Cerebellar cortex (tissue), 1 donor: ENCODE measurements around the gene PLOD2.
A peak's percentile ranks its signal among the peaks of the same experiment; 100 is the strongest.

Experiments
- DNase-seq: peaks from one replicate; pipeline ENCODE4 v3.0.0-alpha.2; 2015; ENCODE audit warnings: low spot score

The PLOD2 gene

DNA sequence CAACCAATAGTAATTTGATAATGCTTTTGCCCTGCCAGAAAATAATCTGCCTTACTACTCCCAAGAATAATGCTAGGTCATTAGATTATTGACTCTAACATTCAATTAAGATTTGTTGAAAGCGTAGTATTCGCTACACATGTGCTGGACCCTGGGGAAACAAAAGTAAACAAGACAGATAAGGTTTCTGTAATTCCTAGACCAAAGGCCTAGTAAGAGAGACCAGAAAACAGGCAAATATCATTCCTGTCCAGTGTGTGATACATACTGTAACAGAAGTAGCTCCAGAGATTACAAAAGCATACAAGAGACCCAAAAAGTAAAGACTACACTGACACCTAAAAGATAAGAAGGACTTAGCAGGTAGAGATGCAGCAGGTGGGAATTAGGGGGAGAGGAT, 60.8 kb downstream of the PLOD2 start:
- DNase-seq, result no peak

DNA sequence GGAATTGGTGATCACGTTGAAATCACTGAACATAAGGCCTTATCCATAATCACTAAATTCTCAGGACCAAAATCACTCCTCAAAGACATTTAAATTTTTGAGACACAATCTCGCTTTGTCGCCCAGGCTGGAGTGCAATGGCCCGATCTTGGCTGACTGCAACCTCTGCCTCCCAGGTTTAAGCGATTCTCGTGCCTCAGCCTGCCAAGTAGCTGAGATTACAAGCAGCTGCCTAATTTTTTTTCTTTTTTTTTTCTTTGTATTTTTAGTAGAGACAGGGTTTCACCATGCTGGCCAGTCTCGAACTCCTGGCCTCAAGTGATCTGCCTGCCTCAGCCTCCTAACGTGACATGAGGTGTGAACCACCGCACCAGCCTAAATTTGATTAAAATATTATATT, 61.7 kb downstream of the PLOD2 start:
- DNase-seq, result no peak

DNA sequence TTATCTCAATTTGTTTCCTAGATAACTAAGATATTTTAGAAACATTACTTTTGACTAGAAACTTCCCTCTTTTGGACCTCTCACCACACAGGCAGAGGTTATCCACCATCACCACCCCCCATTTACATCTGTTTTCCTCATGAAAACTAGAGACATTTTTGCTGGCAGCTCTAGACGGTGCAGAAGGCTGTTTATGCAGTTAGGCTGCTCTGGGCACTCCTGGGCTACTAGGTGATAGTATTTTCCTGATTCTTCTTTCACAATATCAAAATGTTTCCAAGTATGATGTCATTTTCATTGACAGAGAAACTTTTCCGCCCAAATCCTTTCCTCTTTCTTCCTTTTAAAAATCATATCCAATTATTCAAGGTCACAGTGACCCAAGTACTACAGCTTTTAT, 67.1 kb downstream of the PLOD2 start:
- DNase-seq, result no peak

DNA sequence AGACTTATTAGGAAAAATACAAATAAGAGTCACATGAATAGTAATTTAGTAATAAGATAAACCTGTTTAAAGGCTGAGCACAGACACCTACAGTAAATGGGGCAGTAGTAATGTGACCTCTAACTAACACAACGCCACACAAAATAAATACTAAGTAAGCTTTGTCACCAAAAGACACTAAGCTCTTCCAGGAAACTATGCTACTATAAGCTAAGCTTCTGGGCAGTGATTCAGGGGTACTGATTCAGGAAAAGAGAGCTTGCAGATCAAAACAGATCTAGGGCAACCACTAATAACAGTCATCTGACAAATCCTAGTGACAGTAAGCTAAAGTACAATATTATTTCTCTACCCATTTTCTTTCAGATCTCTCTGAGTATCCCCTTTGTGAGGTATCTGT, 68.8 kb downstream of the PLOD2 start:
- DNase-seq, result no peak

DNA sequence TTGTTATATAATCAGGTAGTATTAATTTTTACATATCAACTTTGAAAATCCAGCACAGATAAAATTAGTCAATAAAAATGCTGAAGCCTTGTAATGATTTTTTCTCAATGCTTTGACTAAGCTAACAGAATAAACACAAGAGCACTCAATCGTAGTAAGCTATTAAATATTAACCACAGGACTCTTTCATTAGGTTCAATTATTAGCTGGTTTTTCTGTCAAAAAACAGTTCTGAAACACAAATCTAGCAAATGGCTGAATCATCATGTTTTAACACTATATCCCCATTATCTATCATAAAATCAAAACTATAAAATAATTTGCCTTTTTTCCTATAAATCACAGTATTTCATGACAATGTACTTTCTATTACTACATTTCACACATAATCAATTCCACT, 69.6 kb downstream of the PLOD2 start:
- no peak for DNase-seq

DNA sequence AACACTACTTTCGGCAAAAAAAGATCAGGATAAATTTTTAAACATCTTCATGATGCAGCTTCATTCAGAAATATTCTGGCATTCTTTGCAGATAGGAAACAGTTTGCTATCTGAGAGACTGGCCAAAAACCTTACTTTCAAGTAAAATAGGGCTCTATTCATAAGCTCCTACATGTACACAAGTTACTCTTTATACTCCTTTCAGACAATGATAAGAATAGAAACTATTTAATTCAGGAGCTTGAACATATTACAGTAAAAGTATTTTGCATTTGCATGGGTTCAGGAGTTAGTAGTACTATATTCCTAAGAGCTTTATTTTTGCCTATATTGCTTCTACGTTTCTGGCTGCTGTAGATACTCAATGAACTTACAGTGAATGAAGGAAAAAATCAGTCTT, 70.5 kb downstream of the PLOD2 start:
- no peak for DNase-seq

DNA sequence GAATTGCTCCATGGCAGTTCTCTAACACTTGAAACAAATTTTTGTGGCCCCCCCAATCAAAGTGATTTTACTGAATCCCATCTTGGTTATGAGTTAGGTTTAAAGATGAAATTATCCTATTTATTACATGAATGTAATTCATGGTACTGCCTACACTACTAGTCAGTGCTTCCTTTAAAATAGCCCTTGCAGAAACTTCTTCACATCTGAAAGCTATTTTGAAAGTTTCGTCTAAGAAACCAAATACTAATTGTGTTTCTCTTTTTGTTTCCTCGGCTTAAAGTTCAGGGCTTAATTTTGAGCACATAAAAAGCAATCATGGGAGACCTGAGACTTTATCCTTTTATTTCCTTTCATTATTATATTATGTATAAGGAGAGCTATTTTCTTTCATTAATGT, 72.1 kb downstream of the PLOD2 start:
- no peak for DNase-seq

DNA sequence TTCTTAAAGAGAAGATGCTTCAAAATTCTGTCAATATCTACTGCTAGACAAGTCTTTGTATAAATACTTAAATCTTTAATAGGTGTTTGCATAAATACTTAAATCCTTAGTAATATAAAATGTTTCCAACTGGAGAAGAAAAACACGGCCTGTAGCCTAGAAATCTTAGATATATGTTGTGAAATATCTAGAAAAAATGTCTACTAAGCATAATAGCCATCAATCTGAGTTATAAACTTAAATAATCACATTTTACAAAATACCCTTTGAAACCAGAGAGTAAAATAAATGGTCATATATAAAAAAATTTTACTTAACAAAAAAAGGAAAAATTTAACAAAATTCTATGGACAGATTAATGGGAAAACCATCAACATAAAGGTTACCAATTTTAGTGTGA, 73.9 kb downstream of the PLOD2 start:
- no peak for DNase-seq

DNA sequence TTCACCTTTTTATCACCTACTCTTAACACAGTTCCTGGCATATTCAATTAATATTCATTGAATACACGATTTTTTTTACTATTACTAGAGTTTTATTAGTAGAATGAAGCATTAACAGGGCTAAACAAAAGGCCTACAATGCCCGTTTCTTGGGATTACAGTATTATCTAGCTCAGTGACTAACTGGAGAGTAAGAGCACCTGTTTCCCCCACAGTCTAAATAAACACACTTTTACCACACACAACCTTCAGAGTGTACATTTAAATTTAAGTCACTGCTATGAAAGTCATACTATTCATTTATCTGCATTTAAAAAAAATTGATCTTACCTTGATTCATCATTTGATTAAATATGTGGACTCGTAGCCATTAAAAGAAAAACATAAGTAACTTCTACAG, 74.8 kb downstream of the PLOD2 start:
- DNase-seq, result no peak

DNA sequence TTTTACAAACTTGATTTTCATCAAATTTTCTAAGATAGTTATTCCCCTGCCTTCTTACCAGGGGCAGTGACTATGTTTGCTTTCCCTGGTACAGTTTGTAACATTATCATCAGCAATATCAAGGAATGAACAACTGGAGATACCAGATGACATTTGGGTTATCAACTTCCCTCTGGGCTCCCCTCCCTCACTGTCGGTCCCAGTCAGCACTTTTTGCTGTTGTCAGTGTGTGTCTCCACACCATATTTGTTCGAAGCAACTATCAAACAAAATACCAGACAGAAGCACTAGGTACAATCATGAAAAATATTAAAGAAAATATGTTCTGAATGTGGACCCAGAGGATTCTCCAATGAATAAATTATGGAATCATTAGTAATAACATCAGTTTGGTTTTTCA, 75.3 kb downstream of the PLOD2 start:
- no peak for DNase-seq

DNA sequence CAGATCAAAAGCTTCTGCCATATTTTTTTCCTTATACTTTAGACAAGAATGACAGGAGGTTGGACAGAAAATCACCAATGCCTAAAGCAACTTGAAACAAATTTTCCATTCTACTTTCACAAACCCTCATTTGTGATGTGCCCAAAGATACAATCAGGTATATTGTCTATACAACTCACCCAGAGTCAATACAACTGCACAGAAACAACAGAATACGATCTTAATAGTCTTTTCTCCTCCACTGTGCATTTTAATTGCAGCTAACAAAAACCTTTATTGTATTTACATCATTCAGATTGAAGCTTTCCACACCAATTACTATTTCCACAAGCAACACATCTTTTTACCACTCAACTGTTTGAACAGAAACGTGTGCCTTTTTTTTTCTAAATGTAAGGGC, 80.4 kb downstream of the PLOD2 start:
- DNase-seq, result no peak

DNA sequence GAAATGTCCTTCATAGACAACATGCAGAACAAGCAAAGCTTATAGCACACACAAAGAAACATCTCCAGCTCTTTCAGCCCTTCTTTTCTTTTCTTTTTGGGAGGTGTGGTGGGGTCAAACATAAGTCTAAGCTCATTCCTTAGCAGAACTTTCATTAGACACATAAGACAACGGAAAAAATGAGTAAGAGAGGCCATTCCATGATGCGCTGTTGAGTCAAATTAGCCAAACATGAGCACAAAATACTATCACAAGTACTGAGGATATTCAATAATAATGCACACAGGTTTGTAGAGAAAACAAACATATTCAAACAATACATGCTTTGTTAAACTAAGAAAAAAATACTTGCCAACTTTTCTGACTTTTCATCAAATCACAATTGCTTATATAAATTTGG, 83.0 kb downstream of the PLOD2 start:
- DNase-seq, result no peak

DNA sequence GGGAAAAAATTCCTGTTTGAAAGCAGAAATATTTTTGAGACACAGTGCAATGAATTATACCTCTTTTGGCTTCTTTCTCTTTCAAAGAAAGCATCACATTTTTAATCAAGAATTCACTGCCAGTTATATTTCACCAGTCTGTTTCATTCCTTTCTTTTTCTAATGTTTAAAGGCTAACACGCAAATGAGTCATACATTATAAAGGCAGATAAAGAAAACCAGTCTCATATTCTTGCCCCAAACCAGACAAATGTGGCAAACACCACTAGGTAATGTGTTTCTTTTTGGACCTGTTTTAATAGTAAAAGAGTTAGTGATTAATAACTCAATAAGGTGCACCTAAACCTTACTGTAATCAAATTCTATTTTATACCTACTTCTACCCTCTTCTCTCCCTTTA, 83.8 kb downstream of the PLOD2 start:
- DNase-seq, result no peak

DNA sequence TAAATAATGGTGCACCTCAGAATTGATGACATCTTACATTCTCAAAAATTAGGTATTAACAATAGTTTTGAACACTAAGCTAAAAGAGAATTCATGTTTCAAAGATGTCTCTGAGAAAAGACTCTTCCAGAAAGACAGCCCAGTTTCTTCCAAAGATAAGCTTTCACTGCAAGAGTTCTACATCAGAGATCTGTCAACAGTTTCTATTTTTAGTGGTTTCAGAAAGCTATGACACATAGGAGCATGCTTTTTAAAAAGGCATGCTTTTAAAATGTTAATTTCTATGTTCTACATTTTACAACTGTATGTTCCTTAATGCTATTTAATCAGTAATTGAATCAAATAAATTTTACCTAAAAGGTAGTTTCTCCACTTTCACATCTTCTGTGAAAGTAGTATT, 88.2 kb downstream of the PLOD2 start:
- DNase-seq, result no peak

DNA sequence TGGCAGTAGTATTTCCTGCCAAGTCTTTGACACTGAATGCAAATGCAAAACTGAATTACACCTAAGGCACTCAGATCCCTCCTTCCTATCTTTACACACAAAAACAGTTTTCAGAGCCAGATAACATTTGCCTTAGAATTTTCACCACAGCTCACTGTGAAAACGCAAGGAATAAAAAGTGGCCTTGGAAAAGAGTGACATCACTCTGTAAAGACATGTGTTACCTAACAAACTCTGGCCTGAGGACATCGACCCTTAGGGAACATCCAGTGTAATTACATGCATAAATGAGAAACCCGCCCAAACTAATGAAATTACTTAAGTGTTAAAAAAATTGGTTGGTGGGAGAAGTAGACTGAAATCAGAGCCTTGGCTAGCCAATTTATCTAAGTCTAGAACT, 88.9 kb downstream of the PLOD2 start:
- no peak for DNase-seq

DNA sequence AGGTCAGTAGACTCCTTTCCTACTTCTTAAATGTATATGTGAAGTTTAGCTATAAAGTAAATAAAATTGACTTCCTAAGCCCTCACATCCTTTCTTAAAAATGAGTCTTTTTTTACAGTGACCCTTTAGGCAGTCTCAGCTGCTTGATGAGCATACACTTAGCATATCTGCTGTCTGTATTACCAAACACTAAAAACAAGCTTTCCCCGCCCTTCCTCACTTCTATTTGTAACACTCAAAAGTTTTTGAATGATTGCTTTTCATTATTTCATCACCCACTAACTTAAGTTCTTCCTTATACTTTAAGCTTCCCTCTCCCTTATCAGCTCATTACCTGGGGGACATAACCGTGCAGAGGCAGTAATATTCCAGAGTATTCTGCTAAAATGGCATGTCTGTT, 89.4 kb downstream of the PLOD2 start:
- no peak for DNase-seq

DNA sequence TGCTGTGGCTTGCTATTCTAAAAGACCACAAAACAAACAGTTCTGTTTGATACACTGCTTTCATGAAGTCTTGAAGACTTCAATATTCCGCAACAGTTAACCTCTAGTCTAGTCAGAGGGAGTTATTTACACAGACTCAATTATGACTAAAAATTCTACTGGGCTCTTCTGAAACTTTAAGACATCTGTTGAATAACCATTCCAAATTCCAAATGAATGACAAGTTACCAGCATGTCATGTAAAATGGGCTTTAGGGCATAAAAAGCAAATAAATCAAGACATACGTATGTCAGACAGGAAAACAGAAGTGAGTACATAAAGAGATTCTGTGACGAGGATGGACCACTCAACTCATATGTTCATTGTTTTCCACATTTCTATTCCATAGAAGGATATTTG, 93.9 kb downstream of the PLOD2 start:
- no peak for DNase-seq

DNA sequence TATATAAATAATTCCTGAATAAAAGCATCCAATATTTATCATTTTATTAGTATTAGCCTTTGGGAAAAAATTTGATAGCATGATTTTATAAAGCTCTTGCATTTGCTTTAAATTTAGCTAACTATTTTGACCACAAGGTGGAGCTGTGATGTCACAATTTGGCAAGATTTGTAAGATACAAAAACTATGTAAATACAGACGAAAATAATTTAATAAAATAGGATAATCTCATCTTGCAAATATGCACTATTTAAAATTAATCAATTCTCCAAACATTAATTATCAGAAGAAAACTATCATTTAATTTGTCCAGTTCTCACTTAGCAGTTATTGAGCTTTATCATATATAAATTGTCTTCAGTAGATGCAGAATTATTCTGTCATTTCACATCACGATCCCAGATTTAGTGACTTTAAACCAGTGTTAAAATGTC, 95.4 kb downstream of the PLOD2 start:
- DNase-seq, result peak; percentile 69

DNA sequence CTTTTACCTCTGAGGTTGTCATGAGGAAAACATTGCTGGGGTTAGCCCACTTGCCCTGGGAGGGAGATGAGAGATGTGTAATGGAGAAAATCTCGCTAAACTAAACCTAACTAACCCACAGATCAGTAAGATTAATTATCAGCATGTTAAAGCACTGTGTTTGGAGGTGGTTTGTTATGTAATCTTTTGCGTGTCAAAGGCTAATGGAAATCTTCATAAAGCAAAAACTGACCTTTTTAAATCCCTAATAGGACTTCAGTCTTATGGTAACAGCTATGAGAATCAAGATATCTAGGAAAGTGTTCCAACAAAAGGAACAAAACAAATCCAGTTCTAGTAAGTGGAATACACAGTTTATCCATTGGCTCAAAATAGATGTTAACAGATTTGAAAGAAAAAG, 102.7 kb downstream of the PLOD2 start:
- no peak for DNase-seq

DNA sequence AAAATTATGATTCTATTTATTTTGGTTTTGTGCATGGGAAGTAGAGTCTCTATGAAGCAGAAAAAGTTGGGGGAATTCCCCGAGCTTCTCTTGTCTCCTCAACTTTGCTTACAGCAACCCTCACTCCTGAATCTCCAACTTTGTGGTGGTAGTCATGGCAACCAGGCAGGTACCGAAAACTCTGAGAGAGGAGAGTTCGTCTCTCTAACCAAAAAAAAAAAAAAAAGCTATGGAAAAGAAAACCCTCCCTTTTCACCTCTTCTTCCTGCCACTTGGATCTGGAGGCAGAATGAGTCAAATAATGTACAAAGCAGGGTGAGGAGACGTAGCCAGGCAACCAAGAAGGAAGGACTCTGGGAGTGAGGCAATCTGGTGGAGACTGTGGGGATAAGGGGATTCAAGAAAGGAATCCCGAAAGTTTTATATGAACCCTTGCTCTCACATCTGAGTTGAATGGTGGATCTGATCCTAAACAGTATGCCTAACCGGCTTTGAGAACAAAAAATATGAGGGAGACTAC, 108.1 kb downstream of the PLOD2 start:
- no peak for DNase-seq

DNA sequence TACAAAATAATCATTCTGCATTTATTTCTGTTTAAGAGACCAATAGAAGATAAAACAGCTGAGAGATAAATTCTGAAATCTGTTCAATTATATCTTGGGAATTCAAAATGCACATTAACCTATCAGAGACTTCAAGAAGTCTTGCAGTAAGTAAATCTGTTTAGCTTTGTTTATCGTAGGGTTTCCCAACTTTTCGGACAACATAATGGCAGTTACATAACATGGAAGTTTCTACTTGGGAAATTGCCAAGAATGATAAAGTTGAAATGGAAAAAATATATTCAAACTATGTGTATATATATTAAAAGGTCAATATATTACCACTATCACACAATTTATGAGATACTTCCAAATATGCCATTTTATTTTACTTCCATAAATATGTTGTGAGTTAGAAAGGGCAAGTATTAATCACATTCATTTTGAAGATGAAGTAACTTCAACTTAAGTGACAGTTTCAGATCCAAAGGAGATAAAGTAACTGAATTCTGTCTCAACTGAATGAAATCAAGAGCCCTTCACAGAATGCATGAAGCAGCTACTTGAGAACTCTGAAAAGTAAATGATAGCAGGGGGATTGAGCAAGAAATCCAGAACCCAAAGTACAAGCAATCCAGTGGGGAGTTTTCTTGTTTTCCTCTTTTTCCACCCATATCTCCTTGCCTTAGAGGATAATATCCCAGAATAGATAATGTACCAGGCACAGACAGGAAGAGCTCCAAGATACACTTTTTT, 108.8 kb downstream of the PLOD2 start:
- DNase-seq, result no peak

DNA sequence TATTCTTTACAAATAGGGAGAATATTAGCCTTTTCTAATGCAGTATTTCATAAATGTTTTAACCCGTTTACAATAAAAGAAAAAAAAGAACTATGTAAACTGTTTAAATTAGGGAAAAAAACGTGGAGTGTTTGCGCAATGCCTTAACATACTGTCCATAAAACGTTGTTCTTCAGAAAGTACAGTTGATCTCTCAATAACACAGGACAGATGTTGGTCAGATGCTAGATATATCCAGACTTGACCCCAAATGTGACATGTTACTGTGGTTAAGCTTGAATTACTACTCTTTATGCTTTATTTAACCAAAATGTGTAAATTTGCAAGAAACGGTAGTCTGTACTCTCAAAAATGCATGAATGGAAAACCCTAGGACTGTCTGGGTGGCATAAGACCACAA, 110.3 kb downstream of the PLOD2 start:
- DNase-seq, result no peak

DNA sequence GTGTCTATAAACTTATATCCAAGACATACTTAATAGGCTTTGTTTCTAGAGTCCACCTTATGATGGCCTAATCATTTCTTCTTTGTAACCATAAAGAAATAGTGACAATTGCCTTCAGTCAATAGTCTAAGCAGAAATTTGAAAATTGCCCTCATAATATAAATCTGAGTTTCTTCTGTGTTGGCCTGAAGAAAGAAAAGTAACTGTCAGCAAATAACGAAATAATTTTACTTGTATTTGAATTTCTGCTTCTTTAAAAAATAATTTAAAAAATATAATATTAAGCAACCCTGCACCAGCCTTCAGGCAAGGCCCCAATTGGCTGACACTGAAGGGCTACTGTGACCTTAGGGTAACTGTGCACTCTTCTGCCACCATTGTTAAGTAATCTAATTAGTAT, 113.5 kb downstream of the PLOD2 start:
- no peak for DNase-seq

DNA sequence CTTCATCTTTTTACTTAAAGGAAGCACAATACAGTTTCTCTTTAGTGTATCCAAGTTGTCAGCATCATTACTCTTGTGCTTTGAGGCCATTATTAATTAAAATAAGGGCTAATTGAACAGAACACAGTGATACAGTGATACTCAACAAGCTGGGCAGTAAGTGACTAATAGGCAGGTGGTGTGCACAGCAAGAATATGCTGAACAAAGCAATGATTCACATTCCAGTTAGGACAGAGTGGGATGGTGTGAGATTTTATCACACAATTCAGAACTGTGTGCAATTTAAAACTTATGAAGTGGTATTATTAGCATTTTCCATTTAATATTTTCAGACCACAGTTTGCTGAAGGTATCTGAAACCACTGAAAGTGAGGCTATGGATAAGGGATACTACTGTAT, 116.9 kb downstream of the PLOD2 start:
- no peak for DNase-seq
